NB4 (cell line): ENCODE results near the gene STON2.

Experiments
- DNase-seq: peaks from one replicate; pipeline ENCODE4 v3.0.0; 2010; ENCODE audit warnings: low read depth
- H3K4me3 ChIP-seq: one replicate; pipeline ENCODE4 v1.5.1; 2011; ENCODE audit warnings: mild to moderate bottlenecking, low read depth, low read length, moderate library complexity
- CTCF ChIP-seq: IDR thresholded peaks from one replicate; pipeline ENCODE4 v1.5.1; 2012; ENCODE audit warnings: low read depth, low read length
- MAX ChIP-seq: IDR thresholded peaks from 2 replicates; pipeline ENCODE4 v1.6.1; 2011; ENCODE audit warnings: low read depth, low read length
- MYC ChIP-seq: IDR thresholded peaks from 2 replicates; pipeline ENCODE4 v1.6.1; 2011; ENCODE audit warnings: low read depth, low read length
- POLR2A ChIP-seq: IDR thresholded peaks from 2 replicates; pipeline ENCODE4 v1.6.1; 2011; ENCODE audit warnings: mild to moderate bottlenecking; ENCODE audit not compliant: insufficient read length; ENCODE audit errors: extremely low read depth

STON2 gene

GRCh38 chr14:81285245-81285644 lies 114.9 kb downstream of the STON2 start:
- H3K4me3 ChIP-seq: no peak overlapping the region
- TF ChIP-seq POLR2A (no peak), CTCF (no peak), MAX (no peak), MYC (no peak)
- DNase-seq: no peak

GRCh38 chr14:81281332-81281731 lies 118.8 kb downstream of the STON2 start:
- DNase-seq: no peak
- no peak overlapping the region for H3K4me3 ChIP-seq
- no peak for TF ChIP-seq CTCF
- no peak for TF ChIP-seq POLR2A
- no peak for TF ChIP-seq MYC
- no peak for TF ChIP-seq MAX

- no peak for DNase-seq
- no peak overlapping the region for H3K4me3 ChIP-seq
- no peak for TF ChIP-seq MYC
- no peak for TF ChIP-seq MAX
- no peak for TF ChIP-seq POLR2A
- no peak for TF ChIP-seq CTCF
Measured at GRCh38 chr14:81280136-81280791, 119.9 kb downstream of the STON2 start.

- TF ChIP-seq MYC (no peak), MAX (no peak), CTCF (no peak), POLR2A (no peak)
- no peak for DNase-seq
- no peak overlapping the region for H3K4me3 ChIP-seq
Measured at GRCh38 chr14:81277096-81277495, 123.0 kb downstream of the STON2 start.

- H3K4me3 ChIP-seq: no peak overlapping the region
- TF ChIP-seq POLR2A (no peak), MAX (no peak), MYC (no peak), CTCF (no peak)
- DNase-seq: no peak
Measured at GRCh38 chr14:81276073-81277069, 123.8 kb downstream of the STON2 start.
